HG03571 (cell line): Measurements from ENCODE around the gene CRADD.

Source experiments
- ATAC-seq: cut with Tn5 transposase; IDR thresholded peaks from one replicate; pipeline ENCODE4 v1.9.1; 2021; ENCODE audit not compliant: unreplicated experiment

Gene CRADD

DNA sequence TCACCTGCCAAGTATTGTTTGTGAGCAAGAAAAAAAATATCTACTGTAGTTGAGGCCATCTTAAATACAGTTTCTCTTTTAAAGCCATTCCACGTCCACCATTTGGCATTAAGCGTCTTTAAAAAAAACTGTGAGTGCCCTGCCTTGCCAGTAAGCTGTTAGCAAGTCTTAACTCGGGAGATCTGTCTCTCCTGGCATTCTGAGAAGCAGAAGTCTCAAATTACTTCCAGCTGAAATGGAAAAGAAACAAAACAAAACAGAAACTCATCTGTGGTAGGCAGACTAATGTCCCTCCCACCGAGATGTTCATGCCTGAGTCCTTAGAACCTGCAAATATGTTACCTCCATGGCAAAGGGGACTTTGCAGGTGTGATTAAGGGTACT, 126.2 kb downstream of the CRADD start:
- ATAC-seq, result no peak

DNA sequence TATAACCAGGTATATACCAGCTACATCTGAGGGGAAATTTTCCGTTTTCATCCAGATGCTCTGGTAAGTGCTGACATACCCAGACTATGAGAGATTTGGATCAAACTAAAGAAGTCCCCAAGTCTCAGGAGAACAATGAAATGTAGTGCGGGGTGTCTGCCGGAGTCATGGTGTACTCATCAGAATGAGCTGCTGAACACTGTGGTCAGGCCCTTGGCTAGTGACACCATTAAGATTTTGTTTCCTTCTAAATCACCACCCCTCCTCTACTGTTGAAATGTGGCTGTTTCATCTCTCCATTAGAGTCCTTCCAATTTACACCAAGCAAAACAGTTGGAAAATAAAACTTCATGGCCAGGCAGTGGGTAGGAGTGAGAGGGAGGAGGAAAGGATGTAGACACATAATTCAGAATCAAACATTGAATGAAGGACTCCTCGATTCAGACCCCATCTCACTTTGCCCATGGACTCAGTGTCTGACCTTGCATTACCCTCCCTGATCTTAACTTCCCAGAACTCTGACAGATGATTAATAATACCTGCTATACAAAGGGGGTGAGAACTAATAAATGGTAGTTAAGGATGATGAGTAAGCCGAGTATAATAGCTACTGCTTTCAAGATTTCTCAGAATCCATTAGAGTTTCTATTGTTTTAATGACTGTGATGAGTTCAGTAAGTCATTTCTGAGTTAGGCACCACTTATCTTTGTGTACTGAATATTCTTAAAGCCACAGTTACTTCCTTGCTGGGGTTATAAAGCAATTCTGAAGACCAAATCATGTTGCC, 127.4 kb downstream of the CRADD start:
- no peak for ATAC-seq

DNA sequence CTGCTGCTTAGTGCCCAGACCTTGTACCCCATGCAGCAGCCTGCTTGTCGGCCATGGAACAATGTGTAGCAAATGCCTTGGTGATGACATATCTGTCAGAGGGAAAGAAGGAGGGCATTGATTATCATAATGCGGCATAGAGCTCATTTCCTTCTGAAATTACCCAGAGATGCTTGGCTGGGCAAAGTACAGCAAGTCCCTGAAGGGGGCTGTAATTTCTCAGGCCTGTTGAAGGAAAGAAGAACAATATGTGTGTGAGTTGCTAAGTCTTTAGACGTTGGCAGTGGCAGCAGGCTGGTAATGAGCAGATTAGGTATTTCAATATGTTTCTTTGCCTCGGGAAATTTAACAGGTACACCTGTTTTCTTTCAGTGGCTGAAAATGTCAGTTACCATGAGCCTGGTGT, 128.6 kb downstream of the CRADD start:
- no peak for ATAC-seq

DNA sequence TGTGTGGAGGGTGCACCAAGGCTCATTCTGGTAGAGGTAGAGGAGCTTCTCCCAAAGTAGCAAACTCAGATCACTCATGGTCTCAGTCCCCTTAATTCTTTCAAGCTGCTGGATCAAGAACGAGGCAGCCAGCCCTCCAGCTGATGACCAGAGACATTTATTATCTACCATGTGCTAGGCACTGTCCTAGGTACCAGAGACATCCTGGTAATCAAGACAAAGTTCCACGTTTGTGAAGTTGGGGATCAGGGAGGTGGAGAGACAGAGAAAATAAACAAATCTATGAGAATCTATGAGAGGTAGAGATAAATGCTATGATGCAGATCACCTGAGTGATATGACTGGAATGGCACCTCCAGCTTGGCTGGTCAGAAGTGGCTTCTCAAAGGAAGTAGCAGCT, 130.2 kb downstream of the CRADD start:
- ATAC-seq, result no peak

DNA sequence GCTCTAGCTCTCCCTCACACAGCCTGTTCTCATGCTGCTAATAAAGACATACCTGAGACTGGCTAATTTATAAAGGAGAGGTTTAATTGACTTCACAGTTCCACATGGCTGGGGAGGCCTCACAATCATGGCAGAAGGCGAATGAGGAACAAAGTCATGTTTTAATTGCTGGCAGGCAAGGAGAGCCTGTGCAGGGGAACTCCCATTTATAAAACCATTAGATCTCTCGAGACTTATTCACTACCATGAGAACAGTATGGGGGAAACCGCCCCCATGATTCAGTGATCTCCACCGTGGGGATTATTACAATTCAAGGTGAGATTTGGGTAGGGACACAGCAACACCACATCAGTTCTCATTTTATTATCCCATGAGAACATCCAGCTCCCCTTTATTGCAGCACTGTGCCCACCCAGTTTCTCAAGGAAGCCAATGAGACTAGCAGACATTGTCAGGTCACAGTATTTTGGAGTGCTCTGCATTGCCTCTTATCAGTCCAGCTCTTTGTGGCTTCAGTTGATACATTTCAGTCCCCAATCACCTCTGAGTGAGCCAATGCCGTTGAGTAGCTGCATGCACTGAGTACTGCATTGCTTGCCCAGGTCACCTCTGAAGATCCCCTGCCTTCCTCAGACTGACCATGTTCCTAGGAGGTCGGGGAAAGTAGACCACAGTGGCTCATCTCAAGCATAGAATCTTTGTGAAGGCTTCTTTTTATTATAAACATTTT, 131.2 kb downstream of the CRADD start:
- no peak for ATAC-seq

DNA sequence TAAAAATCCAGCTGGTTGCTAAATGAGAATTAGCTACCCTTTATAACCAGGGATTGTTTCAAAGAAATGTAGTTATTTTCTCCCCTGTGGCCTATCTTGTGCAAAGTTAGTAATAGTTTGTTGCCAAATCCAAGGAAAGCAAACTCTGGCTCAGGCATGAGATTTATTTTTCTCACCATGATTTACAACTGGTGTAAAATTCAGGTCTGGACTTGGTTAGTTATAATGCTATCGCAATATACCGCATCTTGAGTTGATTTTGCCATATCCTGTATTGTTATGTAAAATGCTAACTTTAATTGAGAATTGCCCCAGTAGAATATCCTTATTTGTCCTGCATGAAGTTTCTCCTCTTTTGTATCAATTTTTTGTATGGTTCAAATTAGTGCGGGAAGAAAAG, 135.5 kb downstream of the CRADD start:
- no peak for ATAC-seq

DNA sequence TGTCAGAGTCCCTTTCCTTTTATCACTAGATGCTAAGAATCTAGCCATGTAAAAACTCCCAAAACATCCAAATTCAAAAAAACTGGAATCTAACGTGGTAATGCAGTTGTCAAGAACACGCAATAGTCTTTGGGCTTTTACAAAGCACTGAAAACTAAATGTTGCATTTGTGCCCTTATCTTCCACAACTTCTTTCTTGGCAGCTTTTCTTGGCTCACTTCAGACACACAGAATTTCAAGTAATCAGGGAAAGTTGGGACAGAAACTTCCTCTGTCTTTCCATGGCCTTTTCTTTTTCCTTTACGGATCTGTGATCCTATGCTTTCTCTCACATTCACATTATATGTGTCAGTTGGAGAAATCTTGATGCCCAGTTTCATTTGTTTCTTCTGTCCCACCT, 136.0 kb downstream of the CRADD start:
- no peak for ATAC-seq

DNA sequence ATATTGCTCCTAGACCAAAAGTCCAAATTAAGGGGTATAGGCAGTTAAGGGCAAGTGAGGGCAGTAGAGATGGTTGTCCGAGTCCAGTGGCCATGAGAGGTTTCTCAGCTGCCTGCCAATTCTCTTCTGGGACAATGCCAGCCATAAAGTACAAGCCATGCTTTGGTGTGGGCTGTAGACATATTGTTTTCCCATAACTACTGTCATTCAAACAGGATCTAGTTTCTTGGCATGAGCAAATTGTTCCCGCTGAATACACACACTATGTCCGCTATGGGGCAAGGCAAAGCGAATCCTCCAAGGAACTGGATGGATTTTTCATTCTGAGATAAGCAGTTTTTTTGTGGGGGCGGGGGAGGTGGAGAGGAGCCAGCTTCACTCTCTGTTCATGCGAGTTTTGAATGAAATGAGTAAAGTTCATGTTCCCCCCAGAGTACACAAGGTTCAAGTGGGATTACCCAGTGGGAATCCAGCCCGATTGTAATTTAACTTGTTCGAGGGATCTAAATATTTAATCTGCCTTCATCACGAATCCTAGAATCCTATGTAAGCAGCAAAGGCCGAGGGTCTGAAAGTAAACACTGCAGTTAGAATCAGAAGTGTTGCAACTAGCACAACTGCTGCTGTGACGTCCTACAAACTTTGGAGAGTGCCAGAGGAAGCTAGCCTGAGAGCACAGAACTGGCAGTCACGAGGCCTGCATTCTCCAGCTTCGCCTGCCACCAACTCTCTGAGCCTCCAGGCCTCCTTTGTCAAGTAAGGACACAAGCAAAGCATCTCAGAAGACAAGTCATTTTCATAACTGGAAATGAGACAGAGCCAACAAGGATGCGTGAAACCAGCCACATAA, 137.0 kb downstream of the CRADD start:
- no peak for ATAC-seq

DNA sequence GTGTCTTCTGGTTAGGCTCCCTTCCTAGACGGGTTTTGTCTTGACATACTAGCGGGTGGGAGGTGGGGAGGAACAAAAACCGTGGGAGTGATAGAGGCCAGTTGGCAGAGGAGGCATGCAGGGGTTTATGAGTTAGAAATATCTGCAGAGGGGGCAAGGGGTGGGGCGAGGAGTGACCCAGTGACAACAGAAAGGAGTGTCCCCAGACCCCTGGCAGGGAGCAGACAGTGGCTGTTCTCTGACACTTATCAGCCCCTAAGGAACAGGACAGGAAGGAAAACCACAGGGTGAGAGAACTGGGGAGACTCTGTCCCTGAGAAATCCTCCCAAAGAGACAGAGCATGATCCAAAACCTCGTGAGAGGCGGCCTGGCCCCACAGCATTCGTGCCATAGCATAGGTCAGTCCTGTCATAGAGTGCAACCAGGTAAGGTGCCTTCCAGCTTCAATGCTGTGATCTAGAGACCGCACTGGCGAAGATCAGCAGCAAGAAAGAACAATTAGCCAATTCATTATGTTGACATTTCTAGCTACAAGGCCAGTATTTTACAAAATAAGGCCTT, 141.4 kb downstream of the CRADD start:
- ATAC-seq, result no peak

DNA sequence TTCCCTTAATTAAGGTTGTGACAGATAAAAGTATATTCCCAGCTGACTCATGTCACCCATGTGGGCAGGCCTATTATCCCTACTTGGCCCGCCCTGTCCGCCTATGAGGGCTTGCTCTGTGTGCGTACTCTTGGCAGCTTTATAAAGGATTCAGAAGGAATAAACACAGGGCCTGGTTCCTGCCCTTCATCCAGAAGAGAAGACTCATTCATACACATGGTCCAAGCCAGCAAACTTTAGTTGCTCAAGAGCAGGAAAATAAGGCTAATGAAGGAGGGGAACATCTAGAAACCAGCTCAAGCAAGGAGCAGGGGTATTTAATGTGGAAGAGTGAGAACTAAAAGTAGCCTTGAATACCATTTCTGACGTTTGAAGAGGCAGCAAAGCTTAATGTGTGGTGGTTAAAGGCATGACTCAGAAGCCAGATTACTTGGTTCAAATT, 141.9 kb downstream of the CRADD start:
- no peak for ATAC-seq

DNA sequence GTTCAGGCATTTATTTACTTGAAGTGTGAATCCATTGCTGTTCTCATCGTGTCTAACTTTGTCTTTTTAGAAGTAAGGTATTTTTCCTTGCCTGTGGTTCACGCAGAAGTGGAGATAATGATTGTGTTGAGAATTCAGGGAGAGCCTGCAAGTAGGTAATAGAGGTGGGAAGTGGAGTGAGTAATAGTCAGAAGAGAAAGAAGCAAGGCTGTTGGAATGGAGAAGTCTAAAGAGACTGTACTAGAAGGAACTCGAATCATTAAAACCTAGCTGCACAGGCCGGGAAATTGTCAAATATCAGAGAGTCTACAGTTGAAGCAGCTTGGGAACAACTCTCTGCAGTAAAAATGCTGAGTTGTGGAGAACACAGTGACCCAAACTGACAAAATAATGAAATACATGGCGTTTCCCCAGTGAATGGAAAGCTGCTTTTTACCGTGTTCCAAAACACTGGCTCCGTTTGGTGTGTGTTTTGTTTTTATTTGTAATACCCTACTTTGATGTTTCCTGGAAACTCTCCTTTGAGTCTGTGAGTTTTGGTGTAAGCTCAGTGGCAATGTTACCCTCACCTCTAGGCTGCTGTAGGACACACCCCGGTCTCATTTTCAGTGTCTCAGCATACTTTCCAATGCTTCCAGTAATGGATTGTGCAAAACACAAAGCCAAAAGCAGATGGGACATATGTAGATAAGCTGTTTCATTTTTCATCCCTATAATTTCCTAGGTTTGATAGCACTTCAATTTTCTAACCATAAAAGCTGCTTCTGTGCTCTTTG, 146.6 kb downstream of the CRADD start:
- ATAC-seq, result no peak

DNA sequence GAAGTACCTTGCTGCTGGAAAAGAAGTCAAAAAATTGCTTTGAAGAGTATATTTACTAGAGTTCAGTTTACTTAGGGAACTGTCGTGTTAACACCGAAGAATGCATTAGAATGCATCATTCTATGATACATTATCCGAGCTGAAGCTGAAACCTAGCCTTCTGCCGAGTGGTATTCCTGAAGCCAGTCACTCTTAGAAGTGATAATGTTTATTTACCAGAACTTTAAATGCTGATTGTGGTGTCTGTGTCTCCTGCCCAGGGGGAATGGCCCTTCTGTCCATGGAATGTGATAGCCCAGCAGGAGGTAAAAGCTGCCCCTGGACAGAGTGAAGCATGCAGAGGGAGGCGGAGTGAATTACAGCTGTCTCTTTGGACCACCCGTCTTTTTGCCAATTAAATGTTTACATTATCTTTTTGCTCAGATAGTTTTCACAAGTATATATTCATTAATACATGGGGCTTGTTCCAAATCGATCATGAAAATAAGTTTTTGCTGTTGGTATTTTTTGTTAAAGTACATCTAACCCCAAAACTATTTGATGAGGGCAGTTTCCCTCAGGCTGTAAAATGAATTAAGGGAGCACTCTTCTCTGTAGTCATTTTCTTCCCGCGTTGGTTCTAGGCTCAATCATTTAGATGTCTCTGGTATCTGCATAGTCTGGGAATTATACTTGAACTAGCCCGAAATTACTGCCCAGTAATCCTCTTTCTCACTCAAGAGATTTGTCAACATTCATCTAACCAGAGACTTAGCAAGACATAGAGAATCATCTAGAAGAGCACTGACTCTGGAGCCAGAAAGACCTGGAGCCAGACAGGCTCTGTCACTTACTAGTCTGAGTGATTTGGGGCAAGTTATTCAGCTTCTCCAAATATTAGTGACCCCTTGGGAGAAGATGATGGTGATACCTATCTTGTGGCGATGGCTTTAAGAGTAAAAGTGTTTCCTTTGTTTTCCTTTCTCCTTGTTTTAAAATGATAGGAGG, 147.6 kb downstream of the CRADD start:
- ATAC-seq, result no peak

DNA sequence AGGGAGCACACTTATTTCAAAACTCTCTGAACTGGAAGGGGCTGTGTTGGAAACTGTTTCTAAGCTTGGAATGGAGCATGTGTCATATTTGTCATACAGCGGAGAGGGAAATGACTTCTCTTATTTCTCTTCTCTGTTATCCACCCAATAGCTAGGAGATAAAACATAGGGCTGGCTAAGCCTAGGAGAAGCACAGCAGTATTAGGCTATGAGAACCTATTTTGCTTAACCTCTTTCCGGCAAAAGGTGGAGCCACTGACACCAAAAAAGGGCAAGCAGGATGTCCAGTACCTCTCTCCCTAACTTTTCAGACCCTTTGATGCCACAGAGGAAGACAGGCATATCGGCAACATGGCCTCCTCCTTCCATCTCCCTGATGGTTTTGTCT, 148.3 kb downstream of the CRADD start:
- no peak for ATAC-seq

DNA sequence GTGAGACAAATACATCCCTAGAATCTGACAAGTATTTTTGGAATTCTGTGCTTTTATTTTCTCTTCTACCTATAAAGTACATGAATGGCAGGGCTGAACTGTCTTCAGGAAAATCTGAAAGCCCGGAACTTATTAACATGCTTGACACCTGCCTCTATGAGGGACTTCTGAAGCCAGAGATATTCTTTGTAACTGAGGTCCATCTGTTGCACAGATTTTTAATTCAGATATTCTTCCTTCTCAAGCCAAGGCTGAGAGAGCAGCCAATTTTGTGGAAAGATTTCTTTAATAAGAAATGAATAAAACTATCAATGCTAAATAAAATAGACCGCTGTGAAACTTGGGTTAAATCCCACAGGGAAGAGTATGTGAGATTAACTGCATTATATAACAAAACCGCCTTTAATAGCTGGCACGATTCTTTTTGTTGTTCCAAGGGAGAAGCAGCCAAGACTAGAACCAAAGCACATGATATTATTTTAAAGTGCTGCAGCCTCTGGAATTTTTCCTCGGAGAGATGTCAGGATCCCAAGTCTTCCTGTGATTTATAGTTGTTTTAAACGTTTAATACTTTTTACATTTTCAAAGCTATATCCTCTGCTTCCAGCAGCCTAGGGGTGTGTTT, 148.9 kb downstream of the CRADD start:
- no peak for ATAC-seq

DNA sequence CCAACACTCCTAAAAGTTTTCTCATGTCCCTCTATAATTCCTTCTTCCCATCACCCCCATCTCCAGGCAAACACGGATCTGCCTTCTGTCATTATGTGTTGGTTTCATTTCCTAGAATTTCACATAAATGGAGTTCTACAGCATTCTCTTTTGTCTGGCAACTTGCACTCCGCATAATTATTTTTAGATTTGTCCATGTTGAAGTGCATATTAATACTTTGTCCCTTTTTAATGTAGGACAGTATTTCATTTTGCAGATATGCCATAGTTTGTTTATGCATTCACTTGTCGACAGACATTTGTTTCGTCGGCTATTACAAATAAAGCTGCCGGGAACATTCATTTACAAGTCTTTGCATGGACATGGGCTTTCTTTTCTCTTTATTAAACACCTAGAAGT, 150.0 kb downstream of the CRADD start:
- no peak for ATAC-seq

DNA sequence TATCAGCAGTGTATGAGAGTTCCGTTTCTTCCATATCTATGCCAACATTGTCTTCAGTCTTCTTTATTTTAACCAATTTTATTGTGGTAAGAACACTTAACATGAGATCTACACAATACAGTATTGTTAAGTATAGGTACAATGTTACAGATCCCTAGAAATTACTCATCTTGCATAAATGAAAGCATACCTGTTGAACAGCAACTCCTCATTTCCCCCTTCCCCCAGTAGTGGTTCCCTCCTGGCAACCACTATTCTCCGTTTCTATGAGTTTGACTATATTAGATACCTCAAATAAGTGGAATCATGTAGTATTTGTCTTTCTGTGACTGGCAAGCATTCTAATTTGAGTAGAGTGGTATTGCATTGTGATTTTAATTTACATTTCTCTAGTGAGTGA, 150.5 kb downstream of the CRADD start:
- no peak for ATAC-seq

DNA sequence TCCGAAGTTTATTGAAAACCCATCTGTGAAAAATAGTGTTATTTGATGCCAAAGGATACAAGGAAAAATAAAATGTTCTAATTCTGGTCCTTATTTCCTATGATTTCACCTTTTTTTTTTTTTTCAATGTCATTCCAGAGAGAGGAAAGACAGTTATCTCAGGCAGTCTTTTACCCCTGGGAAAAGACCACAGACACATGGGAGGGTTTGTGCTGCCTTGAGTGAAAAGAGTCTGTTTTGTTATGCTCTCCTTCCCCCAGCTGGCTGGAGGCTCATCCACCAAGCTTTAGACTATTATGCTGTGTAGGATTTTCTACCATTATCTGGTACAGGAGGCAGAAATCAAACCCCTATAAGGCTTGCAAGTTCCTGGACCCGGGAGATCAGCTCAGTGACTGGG, 151.8 kb downstream of the CRADD start:
- no peak for ATAC-seq

DNA sequence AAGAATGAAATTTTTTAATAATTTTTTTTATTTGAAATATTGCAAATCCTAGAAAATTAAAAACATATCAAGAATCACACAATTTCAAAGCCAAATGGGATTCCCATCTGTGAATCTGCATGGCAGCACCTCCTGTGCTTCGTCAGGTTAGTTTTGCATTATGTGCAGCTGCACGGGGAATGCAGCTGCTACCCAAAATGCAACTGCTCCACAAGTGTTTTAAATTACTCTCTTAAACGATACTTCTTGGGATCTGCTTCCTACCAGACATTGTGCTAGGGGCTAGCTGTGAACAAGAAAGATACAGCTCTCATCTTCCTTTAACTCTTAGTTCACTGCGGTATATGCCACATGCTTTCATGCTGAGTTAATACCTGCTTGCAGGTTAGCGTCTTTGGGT, 154.2 kb downstream of the CRADD start:
- ATAC-seq, result no peak

DNA sequence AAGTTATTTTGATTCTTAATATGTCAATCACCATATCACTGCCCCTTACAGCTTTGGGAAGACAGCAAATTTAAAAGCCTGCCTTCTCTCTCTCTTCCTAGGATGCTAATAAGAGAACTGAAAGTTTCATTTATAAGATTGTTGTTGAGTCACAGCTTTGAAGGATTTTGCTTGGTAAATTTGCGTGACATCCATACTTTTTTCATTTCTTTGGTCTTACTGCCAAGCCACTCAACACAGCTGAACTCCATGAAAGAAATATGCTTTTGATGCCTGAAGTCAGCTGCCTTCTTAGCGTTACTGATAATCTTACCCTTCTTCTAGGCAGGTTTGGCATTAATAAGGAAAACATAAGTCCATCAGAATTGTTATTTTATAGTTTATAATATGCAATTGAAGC, 155.0 kb downstream of the CRADD start:
- ATAC-seq, result no peak
